Body of pancreas (tissue), 4 donors: ENCODE data around the gene KAT6B.

Source experiments
- POLR2A ChIP-seq, 3 donors: fragments of 450-650 bp; IDR thresholded peaks; one replicate each; pipeline ENCODE4 v1.6.1; 2016; ENCODE audit warnings: antibody characterized with exemption in 3 of 3, mild to moderate bottlenecking in 2 of 3
- TF ChIP-seq, protein P1 (sequence below), 7 experiments: fragments of 450-650 bp in 4 of 7; fragments of 200-600 bp in 3 of 7; sonication (generic) in 3 of 7; IDR thresholded peaks; one replicate each; pipeline ENCODE4 v1.5.1; 2016 to 2019; ENCODE audit warnings: antibody characterized with exemption in 7 of 7

DNA sequence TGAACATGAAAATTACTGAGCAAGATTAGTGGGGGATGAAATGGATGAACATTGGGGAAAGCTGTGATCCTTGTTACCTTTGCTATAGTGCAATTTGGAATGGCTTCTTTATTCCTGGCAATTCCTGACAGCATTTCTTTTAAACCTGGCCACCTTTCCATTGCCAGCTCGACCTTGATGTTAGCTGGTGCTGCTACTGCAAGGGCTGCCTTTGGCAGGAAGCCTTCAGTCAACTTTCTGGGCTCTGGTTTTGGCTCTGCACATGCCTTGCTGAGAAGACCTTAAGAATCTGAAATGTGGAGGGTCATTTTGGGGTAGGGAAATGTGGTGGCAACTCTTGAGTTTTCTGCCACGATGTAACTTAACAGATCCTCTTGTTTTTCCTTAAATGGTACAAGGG lies 64.7 kb downstream of the KAT6B start:
- TF ChIP-seq, protein P1, sequence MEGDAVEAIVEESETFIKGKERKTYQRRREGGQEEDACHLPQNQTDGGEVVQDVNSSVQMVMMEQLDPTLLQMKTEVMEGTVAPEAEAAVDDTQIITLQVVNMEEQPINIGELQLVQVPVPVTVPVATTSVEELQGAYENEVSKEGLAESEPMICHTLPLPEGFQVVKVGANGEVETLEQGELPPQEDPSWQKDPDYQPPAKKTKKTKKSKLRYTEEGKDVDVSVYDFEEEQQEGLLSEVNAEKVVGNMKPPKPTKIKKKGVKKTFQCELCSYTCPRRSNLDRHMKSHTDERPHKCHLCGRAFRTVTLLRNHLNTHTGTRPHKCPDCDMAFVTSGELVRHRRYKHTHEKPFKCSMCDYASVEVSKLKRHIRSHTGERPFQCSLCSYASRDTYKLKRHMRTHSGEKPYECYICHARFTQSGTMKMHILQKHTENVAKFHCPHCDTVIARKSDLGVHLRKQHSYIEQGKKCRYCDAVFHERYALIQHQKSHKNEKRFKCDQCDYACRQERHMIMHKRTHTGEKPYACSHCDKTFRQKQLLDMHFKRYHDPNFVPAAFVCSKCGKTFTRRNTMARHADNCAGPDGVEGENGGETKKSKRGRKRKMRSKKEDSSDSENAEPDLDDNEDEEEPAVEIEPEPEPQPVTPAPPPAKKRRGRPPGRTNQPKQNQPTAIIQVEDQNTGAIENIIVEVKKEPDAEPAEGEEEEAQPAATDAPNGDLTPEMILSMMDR (IDR thresholded peaks at IDR 0.05), result no peak
- no peak for TF ChIP-seq POLR2A (IDR thresholded peaks at IDR 0.05)
